ENCODE measurements around the gene CDK16.

GRCh38 chrX:47242321-47242720 is 23.8 kb downstream of the CDK16 start:
- TF ChIP-seq CTCF (IDR thresholded peaks at IDR 0.05) (no peak), POLR2A (IDR thresholded peaks at IDR 0.05) (no peak)
